HEK293 (cell line): Measurements from ENCODE around the gene PDE2A.

Experiments used
- TRIM28 ChIP-seq: IDR thresholded peaks from 2 replicates; pipeline ENCODE4 v1.6.1; 2011; ENCODE audit warnings: low read length, control low read depth, borderline replicate concordance
- ZBTB7A ChIP-seq: fragments of 450-650 bp; formaldehyde crosslinking; IDR thresholded peaks from 2 replicates; pipeline ENCODE4 v1.5.1; 2016; ENCODE audit warnings: low read depth, missing biosample characterization, missing genetic modification characterization
- ZFP37 ChIP-seq: fragments of 450-650 bp; formaldehyde crosslinking; IDR thresholded peaks from 2 replicates; pipeline ENCODE4 v1.5.1; 2016; ENCODE audit warnings: missing biosample characterization, missing genetic modification characterization
- ZNF133 ChIP-seq: fragments of 450-650 bp; formaldehyde crosslinking; IDR thresholded peaks from 2 replicates; pipeline ENCODE4 v1.5.1; 2016; ENCODE audit warnings: missing biosample characterization, missing genetic modification characterization
- ZNF184 ChIP-seq: fragments of 450-650 bp; IDR thresholded peaks from 2 replicates; pipeline ENCODE4 v1.5.1; 2018; ENCODE audit warnings: missing biosample characterization, mild to moderate bottlenecking, missing genetic modification characterization
- ZNF24 ChIP-seq: fragments of 450-650 bp; formaldehyde crosslinking; IDR thresholded peaks from 2 replicates; pipeline ENCODE4 v1.5.1; 2016; ENCODE audit warnings: missing biosample characterization, missing genetic modification characterization
- ZNF274 ChIP-seq, 2 experiments: fragments of 200-500 bp in 1 of 2; fragments of 450-650 bp in 1 of 2; sonication (Bioruptor generic) in 1 of 2; formaldehyde crosslinking in 1 of 2; IDR thresholded peaks; 2 replicates each; pipeline versions ENCODE4 v1.5.1 to v1.6.1; 2014 to 2016; ENCODE audit warnings: borderline replicate concordance in 1 of 2, inconsistent platforms in 1 of 2, low read length in 1 of 2, missing biosample characterization in 1 of 2, missing genetic modification characterization in 1 of 2
- ZNF324 ChIP-seq: fragments of 450-650 bp; formaldehyde crosslinking; IDR thresholded peaks from 2 replicates; pipeline ENCODE4 v1.5.1; 2016; ENCODE audit warnings: missing biosample characterization, missing genetic modification characterization
- ZNF768 ChIP-seq: fragments of 450-650 bp; formaldehyde crosslinking; IDR thresholded peaks from 2 replicates; pipeline ENCODE4 v1.5.1; 2018; ENCODE audit warnings: missing biosample characterization, mild to moderate bottlenecking, missing genetic modification characterization
- ZNF777 ChIP-seq: fragments of 450-650 bp; formaldehyde crosslinking; IDR thresholded peaks from 2 replicates; pipeline ENCODE4 v1.5.1; 2017; ENCODE audit warnings: missing biosample characterization, missing genetic modification characterization, borderline replicate concordance
- TF ChIP-seq, protein P1 (sequence below): fragments of 450-650 bp; formaldehyde crosslinking; IDR thresholded peaks from 2 replicates; pipeline ENCODE4 v1.5.1; 2016; ENCODE audit warnings: missing biosample characterization, missing genetic modification characterization
- TF ChIP-seq, protein P2 (sequence below): fragments of 450-650 bp; formaldehyde crosslinking; IDR thresholded peaks from 2 replicates; pipeline ENCODE4 v1.5.1; 2016; ENCODE audit warnings: missing biosample characterization, missing genetic modification characterization
- TF ChIP-seq, protein P3 (sequence below): fragments of 450-650 bp; formaldehyde crosslinking; IDR thresholded peaks from 2 replicates; pipeline ENCODE4 v1.5.1; 2016; ENCODE audit warnings: missing biosample characterization, missing genetic modification characterization

DNA sequence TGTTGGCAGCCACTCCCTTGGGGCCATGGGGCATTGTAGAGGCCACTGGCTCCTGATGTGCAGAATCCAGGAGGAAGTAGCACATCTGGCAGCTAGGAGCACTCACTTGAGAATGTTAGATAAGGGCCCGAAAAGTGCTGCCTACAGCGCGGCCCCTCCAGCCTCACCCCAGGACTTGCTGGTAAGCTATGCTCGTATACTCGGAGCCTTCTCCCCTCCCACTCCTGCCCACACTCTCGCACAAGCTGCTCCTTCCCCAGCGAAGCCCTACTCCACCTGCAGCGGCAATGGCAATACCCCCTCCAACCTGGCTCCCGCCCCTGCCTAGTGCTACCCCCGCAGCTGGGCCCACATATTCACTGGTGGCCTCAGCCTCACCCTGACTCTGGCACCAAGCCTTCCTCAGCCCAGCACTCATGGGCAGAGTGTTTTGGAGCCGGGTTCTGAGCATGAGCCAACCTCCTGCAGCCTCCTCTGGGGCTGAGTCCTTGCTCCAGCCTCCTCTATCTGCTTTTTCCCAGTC lies 47.7 kb downstream of the PDE2A start:
- TF ChIP-seq, protein P1, sequence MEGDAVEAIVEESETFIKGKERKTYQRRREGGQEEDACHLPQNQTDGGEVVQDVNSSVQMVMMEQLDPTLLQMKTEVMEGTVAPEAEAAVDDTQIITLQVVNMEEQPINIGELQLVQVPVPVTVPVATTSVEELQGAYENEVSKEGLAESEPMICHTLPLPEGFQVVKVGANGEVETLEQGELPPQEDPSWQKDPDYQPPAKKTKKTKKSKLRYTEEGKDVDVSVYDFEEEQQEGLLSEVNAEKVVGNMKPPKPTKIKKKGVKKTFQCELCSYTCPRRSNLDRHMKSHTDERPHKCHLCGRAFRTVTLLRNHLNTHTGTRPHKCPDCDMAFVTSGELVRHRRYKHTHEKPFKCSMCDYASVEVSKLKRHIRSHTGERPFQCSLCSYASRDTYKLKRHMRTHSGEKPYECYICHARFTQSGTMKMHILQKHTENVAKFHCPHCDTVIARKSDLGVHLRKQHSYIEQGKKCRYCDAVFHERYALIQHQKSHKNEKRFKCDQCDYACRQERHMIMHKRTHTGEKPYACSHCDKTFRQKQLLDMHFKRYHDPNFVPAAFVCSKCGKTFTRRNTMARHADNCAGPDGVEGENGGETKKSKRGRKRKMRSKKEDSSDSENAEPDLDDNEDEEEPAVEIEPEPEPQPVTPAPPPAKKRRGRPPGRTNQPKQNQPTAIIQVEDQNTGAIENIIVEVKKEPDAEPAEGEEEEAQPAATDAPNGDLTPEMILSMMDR = no peak
- TF ChIP-seq ZNF324 (tag by site-specific recombination) (no peak), ZFP37 (tag by site-specific recombination) (no peak), ZNF24 (no peak), ZBTB7A (no peak), ZNF133 (no peak), TRIM28 (no peak), ZNF777 (no peak), ZNF184 (no peak), ZNF768 (tag by site-specific recombination) (no peak), ZNF274 (IDR thresholded peaks at IDR 0.05; ENCODE audit: low read length) (no peak), ZNF274 (tag by site-specific recombination; IDR thresholded peaks at IDR 0.05; ENCODE audit: borderline replicate concordance) (no peak)
- TF ChIP-seq, protein P2, sequence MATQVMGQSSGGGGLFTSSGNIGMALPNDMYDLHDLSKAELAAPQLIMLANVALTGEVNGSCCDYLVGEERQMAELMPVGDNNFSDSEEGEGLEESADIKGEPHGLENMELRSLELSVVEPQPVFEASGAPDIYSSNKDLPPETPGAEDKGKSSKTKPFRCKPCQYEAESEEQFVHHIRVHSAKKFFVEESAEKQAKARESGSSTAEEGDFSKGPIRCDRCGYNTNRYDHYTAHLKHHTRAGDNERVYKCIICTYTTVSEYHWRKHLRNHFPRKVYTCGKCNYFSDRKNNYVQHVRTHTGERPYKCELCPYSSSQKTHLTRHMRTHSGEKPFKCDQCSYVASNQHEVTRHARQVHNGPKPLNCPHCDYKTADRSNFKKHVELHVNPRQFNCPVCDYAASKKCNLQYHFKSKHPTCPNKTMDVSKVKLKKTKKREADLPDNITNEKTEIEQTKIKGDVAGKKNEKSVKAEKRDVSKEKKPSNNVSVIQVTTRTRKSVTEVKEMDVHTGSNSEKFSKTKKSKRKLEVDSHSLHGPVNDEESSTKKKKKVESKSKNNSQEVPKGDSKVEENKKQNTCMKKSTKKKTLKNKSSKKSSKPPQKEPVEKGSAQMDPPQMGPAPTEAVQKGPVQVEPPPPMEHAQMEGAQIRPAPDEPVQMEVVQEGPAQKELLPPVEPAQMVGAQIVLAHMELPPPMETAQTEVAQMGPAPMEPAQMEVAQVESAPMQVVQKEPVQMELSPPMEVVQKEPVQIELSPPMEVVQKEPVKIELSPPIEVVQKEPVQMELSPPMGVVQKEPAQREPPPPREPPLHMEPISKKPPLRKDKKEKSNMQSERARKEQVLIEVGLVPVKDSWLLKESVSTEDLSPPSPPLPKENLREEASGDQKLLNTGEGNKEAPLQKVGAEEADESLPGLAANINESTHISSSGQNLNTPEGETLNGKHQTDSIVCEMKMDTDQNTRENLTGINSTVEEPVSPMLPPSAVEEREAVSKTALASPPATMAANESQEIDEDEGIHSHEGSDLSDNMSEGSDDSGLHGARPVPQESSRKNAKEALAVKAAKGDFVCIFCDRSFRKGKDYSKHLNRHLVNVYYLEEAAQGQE = no peak
- TF ChIP-seq, protein P3, sequence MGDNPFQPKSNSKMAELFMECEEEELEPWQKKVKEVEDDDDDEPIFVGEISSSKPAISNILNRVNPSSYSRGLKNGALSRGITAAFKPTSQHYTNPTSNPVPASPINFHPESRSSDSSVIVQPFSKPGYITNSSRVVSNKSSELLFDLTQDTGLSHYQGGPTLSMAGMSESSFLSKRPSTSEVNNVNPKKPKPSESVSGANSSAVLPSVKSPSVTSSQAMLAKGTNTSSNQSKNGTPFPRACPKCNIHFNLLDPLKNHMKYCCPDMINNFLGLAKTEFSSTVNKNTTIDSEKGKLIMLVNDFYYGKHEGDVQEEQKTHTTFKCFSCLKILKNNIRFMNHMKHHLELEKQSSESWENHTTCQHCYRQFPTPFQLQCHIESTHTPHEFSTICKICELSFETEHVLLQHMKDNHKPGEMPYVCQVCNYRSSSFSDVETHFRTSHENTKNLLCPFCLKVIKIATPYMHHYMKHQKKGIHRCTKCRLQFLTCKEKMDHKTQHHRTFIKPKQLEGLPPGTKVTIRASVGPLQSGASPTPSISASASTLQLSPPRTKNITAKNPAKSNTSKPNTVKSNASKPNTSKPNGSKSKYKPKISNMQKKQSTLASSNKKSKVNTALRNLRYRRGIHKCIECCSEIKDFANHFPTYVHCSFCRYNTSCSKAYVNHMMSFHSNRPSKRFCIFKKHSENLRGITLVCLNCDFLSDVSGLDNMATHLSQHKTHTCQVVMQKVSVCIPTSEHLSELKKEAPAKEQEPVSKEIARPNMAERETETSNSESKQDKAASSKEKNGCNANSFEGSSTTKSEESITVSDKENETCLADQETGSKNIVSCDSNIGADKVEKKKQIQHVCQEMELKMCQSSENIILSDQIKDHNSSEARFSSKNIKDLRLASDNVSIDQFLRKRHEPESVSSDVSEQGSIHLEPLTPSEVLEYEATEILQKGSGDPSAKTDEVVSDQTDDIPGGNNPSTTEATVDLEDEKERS (tag by site-specific recombination) = no peak
